T-cell (primary cell): ENCODE data around the gene PECR. TPM values are rescaled to one million over a fixed set of nuclear protein-coding genes. Genes with fewer than 3 reads are reported as not detected.

Experiments
- ATAC-seq, 4 experiments: fragments of 200-7000 bp in 3 of 4; fragments of 150-1000 bp in 1 of 4; cut with Tn5 transposase; replicated peaks in 1 of 4; 1 replicate in 3 of 4; 2 replicates in 1 of 4; pipeline ENCODE4 v1.10.0; 2021; ENCODE audit warnings: moderate library complexity in 3 of 4, mild to moderate bottlenecking in 2 of 4, moderate number of reproducible peaks in 1 of 4
- CTCF ChIA-PET, 2 donors: fragments of 300-600 bp; sonication (Branson Sonifier 250); formaldehyde crosslinking; loops; one replicate each; lab custom pipeline; 2022; ENCODE audit warnings: antibody characterized with exemption in 2 of 2; lab: Charles Lee
- POLR2A ChIA-PET, 2 donors: fragments of 300-600 bp; sonication (Branson Sonifier 250); formaldehyde crosslinking; loops; one replicate each; lab custom pipeline; 2022; ENCODE audit warnings: antibody characterized with exemption in 2 of 2; lab: Charles Lee
- DNase-seq, 35 experiments: peaks; one replicate each; pipeline versions ENCODE4 v3.0.0 to v3.0.0-alpha.2; 2013 to 2023
- H3K27ac ChIP-seq: one replicate; pipeline ENCODE4 v1.5.1; 2013; ENCODE audit warnings: low read length
- H3K27me3 ChIP-seq, 2 experiments: replicated peaks in 1 of 2; 1 replicate in 1 of 2; 2 replicates in 1 of 2; pipeline versions ENCODE4 v1.6.1 to v1.7.0; 2013; ENCODE audit warnings: low read length in 1 of 2, mixed read lengths in 1 of 2; ENCODE audit not compliant: control insufficient read depth in 2 of 2, insufficient read depth in 2 of 2; ENCODE audit errors: extremely low read depth in 1 of 2
- H3K36me3 ChIP-seq, 2 donors: 1 replicate in 1 of 2; 2 replicates in 1 of 2; pipeline versions ENCODE4 v1.6.1 to v1.7.0; 2013; ENCODE audit warnings: low read length in 1 of 2; ENCODE audit not compliant: control insufficient read depth in 2 of 2, insufficient read depth in 1 of 2; ENCODE audit errors: extremely low read depth in 1 of 2
- H3K4me1 ChIP-seq, 2 experiments: 1 replicate in 1 of 2; 2 replicates in 1 of 2; pipeline versions ENCODE4 v1.6.1 to v1.7.0; 2013; ENCODE audit warnings: low read length in 2 of 2, mixed read lengths in 1 of 2; ENCODE audit not compliant: insufficient read depth in 2 of 2, control insufficient read depth in 1 of 2; ENCODE audit errors: extremely low read depth in 1 of 2
- H3K4me3 ChIP-seq, 2 donors: 1 replicate in 1 of 2; 2 replicates in 1 of 2; pipeline versions ENCODE4 v1.5.1 to v1.7.0; 2013; ENCODE audit warnings: mild to moderate bottlenecking in 2 of 2, low read length in 1 of 2, moderate library complexity in 1 of 2; ENCODE audit not compliant: control insufficient read depth in 1 of 2; ENCODE audit errors: extremely low read depth in 1 of 2
- H3K9me3 ChIP-seq: 2 replicates; pipeline ENCODE4 v1.7.0; 2013
- H3K27ac Mint-ChIP-seq, 2 donors: one replicate each; pipeline ENCODE4 v1.8.0; 2020 to 2021; ENCODE audit warnings: mild to moderate bottlenecking in 2 of 2, mixed read lengths in 2 of 2
- H3K27me3 Mint-ChIP-seq, 2 donors: one replicate each; pipeline ENCODE4 v1.8.0; 2021 to 2022; ENCODE audit warnings: mixed read lengths in 2 of 2
- H3K36me3 Mint-ChIP-seq: one replicate; pipeline ENCODE4 v1.8.0; 2021; ENCODE audit warnings: mixed read lengths
- H3K4me1 Mint-ChIP-seq, 3 donors: one replicate each; pipeline ENCODE4 v1.8.0; 2020 to 2022; ENCODE audit warnings: mixed read lengths in 3 of 3, mild to moderate bottlenecking in 1 of 3
- H3K4me3 Mint-ChIP-seq, 3 donors: one replicate each; pipeline ENCODE4 v1.8.0; 2020 to 2022; ENCODE audit warnings: mild to moderate bottlenecking in 3 of 3, mixed read lengths in 3 of 3, moderate library complexity in 3 of 3
- H3K9me3 Mint-ChIP-seq, 3 donors: one replicate each; pipeline ENCODE4 v1.8.0; 2020 to 2022; ENCODE audit warnings: mixed read lengths in 3 of 3
- WGBS: methylation state at CpG from one replicate; pipeline ENCODE4 v1.1.5; 2013; ENCODE audit warnings: missing lambda C conversion rate; ENCODE audit not compliant: insufficient coverage; 5-methylcytosine and 5-hydroxymethylcytosine counted together
- total RNA-seq, 35 experiments: library from RNA in 6 of 35; stranded (reverse) in 6 of 35; fragments of 120-200 nt in 1 of 35; gene quantifications; one replicate each; pipeline versions ENCODE4 v1.2.1 to v1.2.4 and lab custom pipeline; 2013 to 2026

Gene PECR
- total RNA-seq, 5 donors from 2014 or later (not counting 1 experiment from before 2014, with no cell fraction given), result 17.4 to 26.2 (median 20.6) TPM

- peak in 1 of 4 experiments; percentile 33 for ATAC-seq
- Histone ChIP-seq H3K4me1 (peaks cover 34 to 48% of the 10 kb centered on the region in 2 experiments), H3K9me3 (no peaks in the 10 kb centered on the region), H3K4me3 (no peak overlapping the region), H3K27me3 (no peaks in the 10 kb centered on the region), H3K36me3 (peaks cover 8 to 69% of the 10 kb centered on the region in 2 donors), H3K27ac (peak overlapping the region; percentile 47)
- Mint-ChIP-seq H3K27me3 (no peaks in the 10 kb centered on the region), H3K27ac (peak overlapping the region; percentile 94 to 99), H3K36me3 (peaks cover 70% of the 10 kb centered on the region), H3K4me3 (peak overlapping the region; percentile 3 to 93 (median 88)), H3K4me1 (peaks cover 95 to 99% (median 97%) of the 10 kb centered on the region in 3 donors), H3K9me3 (no peaks in the 10 kb centered on the region)
- DNase-seq, result no peak
- WGBS, result 68% methylated on average over 4 of the region's 4 CpGs
- CTCF ChIA-PET, result interaction anchor here (0.6 to 3.6 kb wide), 22 partner anchors 9 to 384 kb away, joined by 3 to 17 read pairs (median 4); partner anchors contain the start of gene RPL37A (in 1 of the 2)
- POLR2A ChIA-PET, result interaction anchor here in 1 of 2 donors (0.6 to 1.2 kb wide), 4 partner anchors 31 to 108 kb away, joined by 3 to 4 read pairs (median 3); no protein-coding TSS in a partner anchor
Observed at GRCh38 chr2:216114382-216114713, 32.7 kb upstream of the PECR start.

GRCh38 chr2:216113572-216113971 lies 32.0 kb upstream of the PECR start:
- no peaks in the 10 kb centered on the region for H3K27me3 ChIP-seq
- H3K4me1 ChIP-seq, result peaks cover 34 to 41% of the 10 kb centered on the region in 2 experiments
- DNase-seq (no peak), ATAC-seq (no peak)
- no peak overlapping the region for H3K4me3 ChIP-seq
- peak overlapping the region in 1 of 3 donors; percentile 93 for H3K4me3 Mint-ChIP-seq
- H3K36me3 Mint-ChIP-seq, result peaks cover 65% of the 10 kb centered on the region
- H3K27ac Mint-ChIP-seq, result peak overlapping the region; percentile 60 to 69
- peaks cover 8 to 63% of the 10 kb centered on the region in 2 donors for H3K36me3 ChIP-seq
- H3K9me3 Mint-ChIP-seq, result no peaks in the 10 kb centered on the region
- WGBS, result 58% methylated on average over 3 of the region's 3 CpGs
- POLR2A ChIA-PET, result interaction anchor here in 1 of 2 donors (0.6 to 1.2 kb wide), 2 partner anchors 60 to 108 kb away, joined by 3 read pairs; no protein-coding TSS in a partner anchor
- no peaks in the 10 kb centered on the region for H3K27me3 Mint-ChIP-seq
- peak overlapping the region; percentile 47 for H3K27ac ChIP-seq
- CTCF ChIA-PET, result interaction anchor here (0.6 to 3.6 kb wide), 6 partner anchors 9 to 580 kb away, joined by 3 to 17 read pairs (median 4); no protein-coding TSS in a partner anchor
- peaks cover 94 to 99% (median 96%) of the 10 kb centered on the region in 3 donors for H3K4me1 Mint-ChIP-seq
- no peaks in the 10 kb centered on the region for H3K9me3 ChIP-seq

- ChIA-PET CTCF (interaction anchor here (0.6 to 3.6 kb wide), 3 partner anchors 9 to 581 kb away, joined by 3 to 17 read pairs (median 5); no protein-coding TSS in a partner anchor), POLR2A (no interaction called here)
- Mint-ChIP-seq H3K4me3 (peak overlapping the region in 1 of 3 donors; percentile 98), H3K27ac (peak overlapping the region; percentile 19 to 60), H3K27me3 (no peaks in the 10 kb centered on the region), H3K4me1 (peaks cover 91 to 98% (median 93%) of the 10 kb centered on the region in 3 donors), H3K36me3 (peaks cover 59% of the 10 kb centered on the region), H3K9me3 (no peaks in the 10 kb centered on the region)
- no peak overlapping the region for H3K4me3 ChIP-seq
- no CpG with 5 or more reads among the region's 4 CpGs for WGBS
- DNase-seq (no peak), ATAC-seq (no peak)
- H3K36me3 ChIP-seq, result peaks cover 8 to 56% of the 10 kb centered on the region in 2 donors
- H3K27me3 ChIP-seq, result no peaks in the 10 kb centered on the region
- no peaks in the 10 kb centered on the region for H3K9me3 ChIP-seq
- H3K4me1 ChIP-seq, result peaks cover 35 to 43% of the 10 kb centered on the region in 2 experiments
- H3K27ac ChIP-seq, result no peak overlapping the region
Observed at GRCh38 chr2:216112926-216113325, 31.3 kb upstream of the PECR start.

- Histone ChIP-seq H3K27ac (no peak overlapping the region), H3K27me3 (no peaks in the 10 kb centered on the region), H3K9me3 (no peaks in the 10 kb centered on the region), H3K36me3 (peaks cover 5 to 38% of the 10 kb centered on the region in 2 donors), H3K4me1 (peaks cover 31 to 38% of the 10 kb centered on the region in 2 experiments), H3K4me3 (no peak overlapping the region)
- DNase-seq (no peak), ATAC-seq (no peak)
- Mint-ChIP-seq H3K36me3 (peaks cover 42% of the 10 kb centered on the region), H3K27me3 (no peaks in the 10 kb centered on the region), H3K4me1 (peaks cover 73 to 80% (median 75%) of the 10 kb centered on the region in 3 donors), H3K27ac (peak overlapping the region; percentile 100), H3K4me3 (peak overlapping the region; percentile 98 to 100 (median 100)), H3K9me3 (no peaks in the 10 kb centered on the region)
- WGBS, result no CpG with 5 or more reads among the region's 7 CpGs
- ChIA-PET POLR2A (interaction anchor here (0.5 to 0.6 kb wide), 2 partner anchors 14 to 22 kb away, joined by 3 read pairs; no protein-coding TSS in a partner anchor), CTCF (interaction anchor here (0.7 to 3.8 kb wide), 9 partner anchors 9 to 387 kb away, joined by 3 to 16 read pairs (median 4); partner anchors contain the start of gene SMARCAL1 (in 1 of the 2))
Observed at GRCh38 chr2:216111122-216111521, 29.5 kb upstream of the PECR start.

GRCh38 chr2:216110620-216111019 lies 29.0 kb upstream of the PECR start:
- H3K27me3 Mint-ChIP-seq, result no peaks in the 10 kb centered on the region
- POLR2A ChIA-PET, result interaction anchor here (0.5 to 2.0 kb wide), 7 partner anchors 8 to 98 kb away, joined by 3 to 8 read pairs (median 3); no protein-coding TSS in a partner anchor
- peak overlapping the region; percentile 95 for H3K27ac ChIP-seq
- H3K4me1 Mint-ChIP-seq, result peaks cover 69 to 75% (median 70%) of the 10 kb centered on the region in 3 donors
- CTCF ChIA-PET, result interaction anchor here (0.8 to 3.8 kb wide), 15 partner anchors 9 to 387 kb away, joined by 3 to 16 read pairs (median 4); partner anchors contain the start of genes PECR (in 1 of the 2), SMARCAL1 (in 1 of the 2) and TMEM169 (in 1 of the 2)
- no peak for ATAC-seq
- peaks cover 5 to 36% of the 10 kb centered on the region in 2 donors for H3K36me3 ChIP-seq
- H3K27ac Mint-ChIP-seq, result peak overlapping the region; percentile 100
- H3K4me3 ChIP-seq, result peak overlapping the region in 1 of 2 donors; percentile 99
- whole genome bisulfite sequencing, result no CpG with 5 or more reads among the region's 1 CpG
- peaks cover 31 to 35% of the 10 kb centered on the region in 2 experiments for H3K4me1 ChIP-seq
- H3K27me3 ChIP-seq, result no peaks in the 10 kb centered on the region
- peak overlapping the region; percentile 98 to 100 (median 100) for H3K4me3 Mint-ChIP-seq
- no peaks in the 10 kb centered on the region for H3K9me3 Mint-ChIP-seq
- DNase-seq, result no peak
- H3K9me3 ChIP-seq, result no peaks in the 10 kb centered on the region
- peaks cover 41% of the 10 kb centered on the region for H3K36me3 Mint-ChIP-seq

GRCh38 chr2:216109962-216110614 lies 28.5 kb upstream of the PECR start:
- no peak for ATAC-seq
- Histone ChIP-seq H3K9me3 (no peaks in the 10 kb centered on the region), H3K4me3 (peak overlapping the region; percentile 99), H3K4me1 (peaks cover 27 to 31% of the 10 kb centered on the region in 2 experiments), H3K36me3 (peaks cover 5 to 34% of the 10 kb centered on the region in 2 donors), H3K27me3 (no peaks in the 10 kb centered on the region), H3K27ac (peak overlapping the region; percentile 95)
- ChIA-PET POLR2A (interaction anchor here (0.6 to 2.0 kb wide), 6 partner anchors 9 to 98 kb away, joined by 3 to 8 read pairs (median 4); no protein-coding TSS in a partner anchor), CTCF (interaction anchor here (0.6 to 3.8 kb wide), 21 partner anchors 10 to 388 kb away, joined by 3 to 16 read pairs (median 4); partner anchors contain the start of genes PECR (in 2 of the 2), SMARCAL1 (in 1 of the 2) and TMEM169 (in 1 of the 2))
- DNase-seq, result peak in 2 of 35 experiments; percentile 18 to 62
- no peaks in the 10 kb centered on the region for H3K27me3 Mint-ChIP-seq
- H3K4me1 Mint-ChIP-seq, result peaks cover 65 to 70% (median 65%) of the 10 kb centered on the region in 3 donors
- H3K27ac Mint-ChIP-seq, result peak overlapping the region; percentile 100
- H3K9me3 Mint-ChIP-seq, result no peaks in the 10 kb centered on the region
- WGBS, result 0% methylated on average over 1 of the region's 10 CpGs
- H3K36me3 Mint-ChIP-seq, result peaks cover 41% of the 10 kb centered on the region
- peak overlapping the region; percentile 98 to 100 (median 100) for H3K4me3 Mint-ChIP-seq
